ENCODE measurements around the gene CACNA2D3.

Gene CACNA2D3

GRCh38 chr3:54709785-54710184 lies 587.4 kb downstream of the CACNA2D3 start:
- no peak for FAIRE-seq

- FAIRE-seq = no peak
Observed at GRCh38 chr3:54710954-54711353, 588.6 kb downstream of the CACNA2D3 start.

GRCh38 chr3:54712539-54712938 lies 590.2 kb downstream of the CACNA2D3 start:
- no peak for FAIRE-seq

GRCh38 chr3:54713031-54713430 lies 590.7 kb downstream of the CACNA2D3 start:
- FAIRE-seq = no peak

GRCh38 chr3:54713455-54713854 lies 591.1 kb downstream of the CACNA2D3 start:
- no peak for FAIRE-seq

DNA sequence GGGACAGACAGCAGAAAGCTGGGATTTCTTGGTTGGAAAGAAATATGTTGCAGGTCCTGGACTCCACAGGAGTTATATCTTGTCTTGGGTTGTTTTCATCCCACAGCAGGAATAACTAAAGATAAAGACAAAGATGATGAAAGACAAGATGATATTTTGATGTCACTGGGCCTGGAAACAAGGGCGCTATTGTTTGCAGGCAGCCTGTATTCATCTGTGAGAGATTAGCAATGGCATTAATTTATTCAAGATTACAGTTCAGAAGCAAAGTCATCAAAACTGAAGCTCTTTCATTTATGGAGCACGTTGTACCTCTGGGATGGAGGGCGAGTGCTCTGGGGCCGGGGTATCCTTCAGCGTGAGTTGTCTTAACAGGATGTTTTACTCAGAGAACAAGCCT lies 591.7 kb downstream of the CACNA2D3 start:
- FAIRE-seq = no peak

DNA sequence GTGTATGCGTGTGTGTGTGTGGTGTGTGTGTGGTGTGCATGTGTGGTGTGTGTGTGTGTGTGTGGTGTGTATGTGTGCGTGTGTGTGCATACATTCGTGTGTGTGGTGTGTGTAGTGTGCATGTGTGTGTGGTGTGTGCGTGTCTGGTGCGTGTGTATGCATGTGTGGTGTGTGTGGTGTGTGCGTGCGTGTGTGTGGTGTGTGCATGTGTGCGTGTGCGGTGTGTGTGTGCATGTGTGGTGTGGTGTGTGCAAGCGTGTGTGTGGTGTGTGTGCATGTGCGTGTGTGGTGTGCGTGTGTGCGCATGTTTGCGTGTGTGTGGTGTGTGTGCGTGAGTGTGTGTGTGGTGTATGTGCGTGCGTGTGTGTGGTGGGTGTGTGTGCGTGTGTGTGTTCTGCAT lies 595.2 kb downstream of the CACNA2D3 start:
- FAIRE-seq = no peak

- FAIRE-seq = no peak
Observed at GRCh38 chr3:54719914-54720313, 597.6 kb downstream of the CACNA2D3 start.

DNA sequence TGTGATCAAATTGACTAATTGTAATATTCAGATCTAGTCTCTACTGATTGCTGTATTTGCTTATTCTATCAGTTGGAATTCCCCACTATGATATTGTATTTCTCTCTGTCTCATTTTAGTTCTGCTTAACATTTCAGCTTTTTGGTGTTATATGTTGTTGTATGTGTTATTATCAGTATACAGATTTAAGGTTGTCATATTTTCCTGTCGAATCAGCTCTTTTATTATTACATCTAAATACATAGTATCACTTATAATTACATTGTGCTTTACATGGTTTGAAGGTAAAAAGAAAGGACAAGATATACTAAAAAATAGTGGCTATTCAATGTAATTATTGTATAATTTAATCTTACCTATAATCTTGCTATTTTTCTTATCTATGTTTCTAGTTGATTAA lies 598.3 kb downstream of the CACNA2D3 start:
- FAIRE-seq = no peak

- no peak for FAIRE-seq
Observed at GRCh38 chr3:54731732-54732445, 609.5 kb downstream of the CACNA2D3 start.

GRCh38 chr3:54733106-54734006 lies 611.0 kb downstream of the CACNA2D3 start:
- FAIRE-seq = no peak

- FAIRE-seq = no peak
Observed at GRCh38 chr3:54736459-54736858, 614.1 kb downstream of the CACNA2D3 start.

- no peak for FAIRE-seq
Observed at GRCh38 chr3:54743755-54744154, 621.4 kb downstream of the CACNA2D3 start.

GRCh38 chr3:54744291-54744690 lies 621.9 kb downstream of the CACNA2D3 start:
- no peak for FAIRE-seq

DNA sequence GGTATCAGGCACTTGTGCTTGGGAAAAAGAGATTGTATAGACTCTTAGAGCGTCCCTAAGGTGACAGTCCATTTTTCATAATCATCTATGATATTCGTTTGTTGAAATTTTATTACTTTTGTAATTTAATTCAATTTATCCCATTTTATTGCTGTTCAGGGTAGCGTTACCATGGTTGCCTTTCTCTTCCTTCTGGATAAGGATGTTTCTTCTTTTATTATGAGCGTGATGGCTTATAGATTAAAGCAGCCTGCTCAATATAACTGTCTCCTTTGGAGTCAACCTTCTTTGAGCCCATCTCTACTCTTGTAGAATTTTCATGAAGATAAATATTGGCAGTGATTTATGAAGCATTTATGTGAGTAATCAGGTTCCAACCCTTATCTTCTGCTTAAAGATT lies 623.5 kb downstream of the CACNA2D3 start:
- FAIRE-seq = no peak

DNA sequence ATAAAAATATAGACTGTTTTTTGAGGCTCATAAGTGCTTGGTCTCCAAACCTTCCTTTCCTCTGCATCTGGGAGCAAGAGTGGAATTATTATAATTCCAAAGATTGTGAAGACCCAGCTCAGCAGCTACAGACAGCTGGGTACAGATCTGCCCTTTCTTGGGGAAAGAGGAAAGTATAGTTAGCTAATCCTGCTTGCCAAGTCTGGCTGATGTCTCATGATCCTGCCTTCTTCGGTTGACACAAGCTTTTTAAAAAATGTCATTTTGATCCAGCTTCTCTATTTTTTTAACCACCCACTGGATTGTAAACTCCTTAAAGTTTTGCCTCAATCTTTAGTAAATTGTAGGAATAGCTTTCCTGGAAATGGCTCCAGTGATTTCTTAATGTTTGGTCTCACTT lies 624.4 kb downstream of the CACNA2D3 start:
- FAIRE-seq = no peak

GRCh38 chr3:54755756-54756155 lies 633.4 kb downstream of the CACNA2D3 start:
- no peak for FAIRE-seq

DNA sequence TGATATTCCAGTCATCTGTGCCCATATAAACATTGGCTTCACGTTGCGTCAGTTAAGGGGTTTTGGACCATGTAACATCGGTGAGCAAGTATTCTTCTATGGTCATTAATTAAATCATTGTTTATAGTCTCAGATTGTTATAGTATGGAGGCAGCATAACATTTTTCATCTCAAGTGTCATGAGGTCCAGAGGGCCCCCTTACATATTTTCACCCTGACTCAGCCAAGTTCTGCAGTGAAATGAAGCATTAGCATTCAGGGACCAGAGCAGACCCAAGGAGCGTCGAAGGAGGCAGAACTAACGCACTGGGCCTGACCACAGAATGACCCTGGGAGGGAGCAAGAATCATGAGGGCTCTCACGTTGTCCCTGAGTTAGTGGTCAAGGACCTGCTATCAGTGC lies 634.0 kb downstream of the CACNA2D3 start:
- FAIRE-seq = no peak

DNA sequence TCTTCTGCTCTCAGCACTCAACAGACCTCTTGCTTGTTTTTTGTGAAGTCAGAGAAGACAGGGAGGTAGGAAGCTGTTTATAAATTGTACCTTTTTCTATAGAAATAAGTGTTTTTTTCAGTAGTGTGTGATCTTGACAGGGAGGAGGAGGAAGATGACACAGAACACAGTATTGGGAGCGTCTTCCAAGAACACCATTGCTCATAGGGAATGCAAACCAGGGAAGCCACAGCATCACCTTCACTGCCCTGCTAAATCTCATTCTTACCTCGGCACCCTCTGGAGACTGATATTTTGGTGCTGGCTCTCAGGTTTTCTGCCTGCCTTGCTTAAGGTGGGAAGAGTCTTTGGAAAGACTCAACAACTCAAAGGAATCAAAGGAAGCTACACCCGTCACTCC lies 636.1 kb downstream of the CACNA2D3 start:
- FAIRE-seq = no peak

GRCh38 chr3:54759166-54759565 lies 636.8 kb downstream of the CACNA2D3 start:
- no peak for FAIRE-seq

DNA sequence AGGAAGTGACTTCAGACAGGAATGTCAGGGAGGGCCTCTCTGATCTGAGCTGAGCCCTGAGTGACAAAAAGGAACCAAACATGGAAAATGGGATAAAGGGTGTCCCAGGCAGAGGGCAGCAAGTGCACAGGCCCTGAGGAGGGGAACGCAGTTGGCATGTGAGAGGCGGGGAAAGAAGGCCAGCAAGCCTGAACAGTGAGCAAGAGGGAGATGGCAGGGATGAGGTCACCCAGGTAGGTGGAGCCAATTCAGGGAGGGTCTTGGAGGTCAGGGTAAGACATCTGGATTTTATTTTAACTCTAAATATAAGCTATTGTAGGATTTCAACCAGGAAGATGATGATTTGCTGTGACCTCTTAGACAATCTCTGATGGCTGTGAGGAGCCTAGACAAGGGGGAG lies 637.8 kb downstream of the CACNA2D3 start:
- no peak for FAIRE-seq

DNA sequence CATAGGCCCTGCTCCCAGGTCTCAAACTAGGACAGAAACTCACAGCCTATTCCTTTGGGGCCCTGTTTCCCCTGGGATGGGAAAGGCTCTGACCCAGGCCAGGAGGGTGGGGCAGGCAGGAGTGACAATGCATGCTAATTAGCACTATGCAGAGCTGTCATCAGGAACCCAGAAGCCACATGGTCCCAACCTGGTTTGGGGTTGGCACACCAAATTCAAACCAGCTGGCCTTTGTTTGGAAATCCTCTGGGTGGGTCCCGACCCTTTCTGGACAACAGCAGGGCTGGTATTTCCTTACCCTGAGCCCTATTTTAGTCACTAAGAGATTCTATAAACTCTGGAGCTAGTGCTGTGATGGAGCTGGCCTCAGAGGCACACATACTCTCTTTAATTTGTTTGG lies 639.3 kb downstream of the CACNA2D3 start:
- no peak for FAIRE-seq

GRCh38 chr3:54764911-54765310 lies 642.6 kb downstream of the CACNA2D3 start:
- no peak for FAIRE-seq

DNA sequence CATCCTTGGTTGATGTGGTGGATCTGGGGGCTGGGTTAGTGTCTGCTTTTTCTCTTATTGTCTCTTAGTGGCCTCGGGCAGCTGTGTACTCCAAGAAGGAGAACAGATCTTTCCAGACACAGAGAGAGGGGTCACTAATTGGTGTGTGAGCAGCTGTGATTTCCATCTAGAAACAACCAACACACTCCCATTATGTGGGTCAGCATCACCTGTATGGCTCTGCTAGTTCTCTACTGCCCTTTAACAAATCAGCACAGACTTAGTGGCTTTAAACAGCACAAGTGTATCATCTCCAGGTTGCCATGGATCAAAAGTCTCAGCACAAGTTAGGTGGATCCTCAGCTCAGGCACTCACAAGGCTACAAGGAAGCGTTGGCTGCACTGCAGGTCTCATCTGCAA lies 648.7 kb downstream of the CACNA2D3 start:
- no peak for FAIRE-seq

Measured in G401.6 (cell line).